SK-N-SH (cell line): ENCODE measurements around the gene FAM229B.

Experiments
- CTCF ChIP-seq: fragments of 200-600 bp; sonication (generic); IDR thresholded peaks from 2 replicates; pipeline ENCODE4 v1.6.1; 2017; ENCODE audit warnings: antibody characterized with exemption, mild to moderate bottlenecking, moderate library complexity
- EP300 ChIP-seq, 2 experiments: IDR thresholded peaks; 2 replicates each; pipeline versions ENCODE4 v1.4.0 to v1.6.1; 2012; ENCODE audit warnings: borderline replicate concordance in 1 of 2, low read depth in 1 of 2, low read length in 1 of 2
- NRF1 ChIP-seq: IDR thresholded peaks from 2 replicates; pipeline ENCODE4 v1.6.1; 2012; ENCODE audit warnings: low read depth, mild to moderate bottlenecking, low read length
- REST ChIP-seq: IDR thresholded peaks from 2 replicates; pipeline ENCODE4 v1.6.1; 2012; ENCODE audit warnings: mild to moderate bottlenecking, low read depth, low read length, moderate library complexity
- RXRA ChIP-seq: IDR thresholded peaks from 2 replicates; pipeline ENCODE4 v1.4.0; 2012; ENCODE audit warnings: low read depth, mild to moderate bottlenecking, borderline replicate concordance
- TEAD4 ChIP-seq: IDR thresholded peaks from 2 replicates; pipeline ENCODE4 v1.4.0; 2012; ENCODE audit warnings: mild to moderate bottlenecking, borderline replicate concordance; ENCODE audit not compliant: insufficient read depth
- ZBTB33 ChIP-seq: IDR thresholded peaks from 2 replicates; pipeline ENCODE4 v1.4.0; 2012; ENCODE audit warnings: low read depth, borderline replicate concordance

- TF ChIP-seq CTCF (no peak), EP300 (IDR thresholded peaks at IDR 0.05; ENCODE audit: borderline replicate concordance in 1 of 2, low read depth in 1 of 2, low read length in 1 of 2) (no peak), RXRA (no peak), ZBTB33 (no peak), NRF1 (no peak), TEAD4 (no peak), REST (no peak)
These were observed 26.5 kb downstream of the FAM229B start for GRCh38 chr6:112113918-112114317.
